Mesenteric fat pad (tissue), 1 donor: ENCODE results near the gene RERE. TPM values are rescaled to one million over a fixed set of nuclear protein-coding genes. Genes with fewer than 3 reads are reported as not detected.

Source experiments
- DNase-seq: peaks from one replicate; pipeline ENCODE4 v3.0.0-alpha.2; 2020; ENCODE audit warnings: low spot score
- long read RNA-seq: library from polyadenylated mRNA; unstranded; transcript quantifications from one replicate; pipeline ENCODE4 v2.0.0, GENCODE V29; 2020
- total RNA-seq: library from RNA; stranded (reverse); fragmentation: NEBNext Ultra II Directional; extraction: Animal tissue kit (Norgen Biotek cat#: 25700); gene quantifications from one replicate; pipeline ENCODE4 v1.2.1, GENCODE V29; 2021
- donor health status: DM: yes; HTN: yes; CAD: no.

The RERE gene
- total RNA-seq = 120 TPM
- long read RNA-seq, partial matches to known transcripts = 10 of 70 reads
- long read RNA-seq, other reads (novel, unspliced or antisense) = 60 of 70 reads

DNA sequence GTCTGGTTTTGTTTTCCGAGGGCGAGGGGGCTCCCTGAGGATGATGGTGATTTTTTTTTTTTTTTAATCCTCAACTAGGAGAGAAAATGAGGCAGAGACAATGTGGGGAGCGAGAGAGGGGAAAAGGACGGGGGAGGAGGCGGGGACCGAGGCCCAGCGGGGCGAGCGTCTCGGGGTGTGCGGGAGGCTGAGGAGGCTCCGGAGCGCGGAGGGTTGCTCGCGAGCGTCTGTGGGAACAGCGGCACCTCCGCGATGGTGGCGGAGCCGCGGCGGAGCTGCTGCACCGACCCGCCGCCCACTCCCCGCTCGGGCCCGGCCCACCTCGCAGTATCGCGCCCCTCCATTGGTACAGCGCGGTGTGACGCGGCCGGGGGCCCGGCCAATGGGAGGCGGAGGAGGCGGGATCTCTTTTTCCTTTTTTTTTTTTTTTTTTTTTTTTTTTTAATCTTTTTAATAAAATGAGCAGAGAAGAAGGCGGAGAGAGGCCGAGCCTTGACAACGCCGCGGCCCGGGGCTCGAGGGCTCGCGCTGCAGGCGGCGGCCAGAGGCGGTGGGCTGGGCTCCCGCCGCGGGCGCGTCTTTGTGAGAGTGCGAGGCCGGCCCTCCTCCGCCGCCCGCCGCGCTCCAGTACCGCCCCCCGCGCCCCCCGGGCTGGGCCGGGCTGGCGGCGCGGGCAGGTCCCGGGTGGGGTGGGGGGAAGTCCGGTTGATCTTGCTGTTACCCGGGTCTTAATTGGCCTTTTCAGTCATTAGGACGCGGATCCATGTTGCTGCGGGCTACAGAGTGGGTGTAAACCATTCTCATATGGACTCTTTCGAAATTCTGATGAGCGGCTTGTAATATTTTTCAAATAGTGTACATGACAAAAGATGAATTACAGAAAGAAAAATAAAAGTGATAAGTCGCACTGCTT lies at the start of gene RERE:
Gene RERE, minus strand, starts transcription at position 229 of the 913 bp plus-strand sequence.
- DNase-seq = peak; percentile 99

DNA sequence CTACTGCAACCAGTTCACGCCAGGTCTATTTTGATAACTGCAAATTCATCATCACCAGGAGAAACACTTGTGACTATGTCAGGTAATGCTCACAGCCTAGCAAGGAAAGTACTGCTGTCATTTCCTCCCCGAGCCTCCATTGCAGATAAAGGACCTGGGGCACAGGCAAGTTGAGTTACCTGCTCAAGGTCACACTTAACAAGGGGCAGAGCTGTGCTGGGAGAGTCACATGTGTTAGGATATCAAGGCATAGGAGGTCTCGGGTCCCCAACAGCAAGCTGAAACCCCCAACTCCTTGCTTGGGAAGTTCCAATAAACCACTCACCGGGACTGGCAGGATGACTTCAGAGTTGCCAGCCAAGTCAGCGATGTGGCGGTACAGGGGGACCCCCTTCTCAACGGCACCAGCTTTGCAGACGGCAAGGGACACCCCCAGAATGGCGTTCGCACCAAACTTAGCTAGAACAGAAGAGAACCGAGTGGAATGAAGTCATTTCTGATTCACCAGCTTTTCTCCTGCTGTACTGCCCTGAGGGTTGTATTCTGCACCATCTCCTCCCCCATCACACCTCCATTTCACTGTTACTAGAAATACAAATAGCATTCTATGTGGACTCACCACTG lies 49.5 kb upstream of the RERE start:
- DNase-seq = no peak

DNA sequence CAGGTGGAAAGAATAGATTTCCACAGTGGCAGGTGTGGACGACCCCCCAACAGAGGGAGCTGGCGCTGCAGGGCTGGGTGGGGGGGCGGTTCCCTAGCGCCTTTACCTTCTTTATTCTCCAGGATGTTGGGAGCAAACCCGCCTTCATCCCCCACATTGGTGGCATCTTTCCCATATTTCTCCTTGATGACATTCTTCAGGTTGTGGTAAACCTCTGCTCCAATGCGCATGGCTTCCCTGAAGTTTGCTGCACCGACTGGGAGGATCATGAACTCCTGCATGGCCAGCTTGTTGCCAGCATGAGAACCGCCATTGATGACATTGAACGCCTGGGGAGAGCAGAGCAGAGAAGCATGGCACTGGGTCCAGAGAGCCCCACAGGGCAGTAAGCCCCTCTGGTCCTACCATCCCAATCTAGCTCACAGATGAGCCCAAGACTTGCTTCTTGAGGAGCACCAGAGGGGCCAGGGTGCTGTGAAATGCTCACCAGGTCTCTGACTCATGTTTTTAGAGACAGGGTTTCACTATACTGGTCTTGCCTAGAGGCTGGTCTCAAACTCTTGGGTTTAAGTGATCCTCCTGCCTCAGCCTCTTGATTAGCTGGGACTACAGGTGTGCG lies 48.8 kb upstream of the RERE start:
- no peak for DNase-seq

DNA sequence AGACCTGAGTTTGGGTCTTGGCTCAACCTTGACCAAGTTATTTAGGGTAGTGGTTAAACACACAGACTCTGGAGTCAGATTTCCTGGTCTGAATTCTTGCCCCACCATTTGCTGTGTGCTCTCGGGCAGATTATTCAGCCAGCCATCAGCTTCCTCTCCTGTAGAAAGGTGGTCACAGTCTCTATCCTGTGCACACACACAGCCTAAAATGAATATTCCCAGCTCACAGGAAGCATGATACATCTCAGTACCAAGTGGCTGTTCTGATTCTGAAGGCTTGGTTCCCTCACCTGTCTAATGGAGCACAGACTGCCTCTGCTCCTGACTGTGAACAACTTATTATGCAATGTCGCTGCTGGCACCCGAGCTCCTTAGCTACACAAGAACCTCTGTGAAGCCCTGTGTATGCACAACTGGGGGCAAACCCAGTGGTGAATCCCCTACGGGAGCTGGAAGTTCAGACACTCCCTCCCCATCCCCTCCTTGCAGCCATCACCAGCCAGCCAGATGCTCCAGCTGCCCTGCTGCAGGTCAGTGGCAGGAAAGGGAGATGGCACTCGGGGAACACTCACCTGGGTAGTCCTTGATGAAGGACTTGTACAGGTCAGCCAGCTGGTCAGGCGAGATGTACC lies 47.4 kb upstream of the RERE start:
- DNase-seq = no peak

DNA sequence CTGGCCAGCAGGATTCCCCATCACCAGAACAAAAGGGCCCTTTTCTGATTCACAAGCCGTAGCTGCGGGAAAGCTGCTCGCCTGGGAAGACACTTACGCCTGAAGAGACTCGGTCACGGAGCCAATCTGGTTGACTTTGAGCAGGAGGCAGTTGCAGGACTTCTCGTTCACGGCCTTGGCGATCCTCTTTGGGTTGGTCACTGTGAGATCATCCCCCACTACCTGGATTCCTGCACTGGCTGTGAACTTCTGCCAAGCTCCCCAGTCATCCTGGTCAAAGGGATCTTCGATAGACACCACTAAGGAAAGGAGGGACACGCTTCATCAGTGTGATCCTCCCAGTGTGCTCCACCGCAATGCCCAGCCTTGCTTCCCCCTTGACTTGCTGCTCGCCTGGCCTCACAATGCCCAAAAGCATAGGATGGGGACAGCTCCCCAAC lies 46.4 kb upstream of the RERE start:
- no peak for DNase-seq

DNA sequence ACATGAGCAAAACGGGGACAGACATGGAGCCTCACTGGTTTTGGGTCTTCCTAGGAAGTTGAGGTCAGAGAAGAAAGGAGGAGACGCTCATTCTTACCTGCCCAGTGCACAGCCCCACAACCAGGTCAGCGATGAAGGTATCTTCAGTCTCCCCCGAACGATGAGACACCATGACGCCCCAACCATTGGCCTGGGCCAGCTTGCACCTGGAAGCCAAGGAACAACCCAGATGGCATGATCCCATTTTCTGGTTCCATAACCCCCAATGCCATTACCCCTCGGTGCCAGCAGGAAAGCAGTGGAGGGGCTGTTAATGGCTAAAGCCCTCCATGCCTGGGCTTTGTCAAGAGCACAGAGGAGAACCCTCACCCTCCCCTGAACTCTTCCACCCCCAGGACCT lies 45.7 kb upstream of the RERE start:
- no peak for DNase-seq

DNA sequence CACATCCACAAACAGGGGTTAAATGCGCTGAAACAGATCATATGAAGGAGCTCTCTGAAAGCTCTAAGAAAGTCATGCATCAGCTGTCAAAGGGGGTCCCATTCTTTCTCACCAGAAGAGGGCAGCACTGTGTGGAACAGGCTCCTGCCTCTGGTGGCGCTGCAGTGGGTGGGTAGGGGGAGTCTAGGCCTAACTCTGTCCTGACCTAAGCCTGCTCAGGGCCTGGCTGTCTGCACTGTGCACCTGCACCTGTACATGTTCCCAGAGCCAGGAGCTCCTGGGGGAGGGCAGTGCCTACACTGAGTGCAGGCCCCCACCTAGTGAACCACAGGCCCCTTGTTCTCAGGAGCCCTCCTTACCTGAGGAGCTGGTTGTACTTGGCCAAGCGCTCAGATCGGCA lies 45.1 kb upstream of the RERE start:
- DNase-seq = no peak

DNA sequence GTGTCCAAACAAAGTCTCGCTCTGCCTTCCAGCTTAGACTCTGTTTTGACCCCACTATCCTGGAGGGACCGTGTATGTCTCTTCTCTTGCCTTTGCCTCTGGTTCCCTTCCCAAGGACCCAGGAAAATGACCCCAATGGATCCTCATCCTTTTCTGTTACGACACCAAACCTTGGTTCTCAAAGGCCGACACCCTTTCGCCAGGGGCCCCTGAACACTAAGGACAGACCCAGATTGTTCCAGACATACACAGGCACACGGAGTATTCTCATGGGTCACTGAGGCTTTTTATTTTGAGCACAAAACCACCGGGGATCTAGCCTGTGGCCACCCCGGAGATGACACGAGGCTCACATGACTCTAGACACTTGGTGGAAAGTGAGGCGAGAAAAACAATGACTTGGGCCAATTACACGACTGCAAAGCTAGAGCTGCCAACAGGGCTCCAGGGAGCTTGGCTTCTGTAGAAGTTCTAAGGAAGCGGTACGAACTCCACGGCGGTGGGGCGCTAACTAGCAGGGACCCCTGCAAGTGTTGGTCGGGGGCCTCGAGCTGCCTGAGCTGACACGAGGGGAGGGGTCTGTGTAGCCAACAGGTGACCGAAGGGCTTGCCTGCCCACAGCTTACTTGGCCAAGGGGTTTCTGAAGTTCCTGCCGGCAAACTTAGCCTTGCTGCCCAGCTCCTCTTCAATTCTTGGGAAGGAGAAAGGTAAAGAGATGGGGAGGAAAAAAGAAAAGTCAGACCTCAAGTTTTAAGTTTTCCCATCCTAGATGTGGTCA lies 43.5 kb upstream of the RERE start:
- no peak for DNase-seq

DNA sequence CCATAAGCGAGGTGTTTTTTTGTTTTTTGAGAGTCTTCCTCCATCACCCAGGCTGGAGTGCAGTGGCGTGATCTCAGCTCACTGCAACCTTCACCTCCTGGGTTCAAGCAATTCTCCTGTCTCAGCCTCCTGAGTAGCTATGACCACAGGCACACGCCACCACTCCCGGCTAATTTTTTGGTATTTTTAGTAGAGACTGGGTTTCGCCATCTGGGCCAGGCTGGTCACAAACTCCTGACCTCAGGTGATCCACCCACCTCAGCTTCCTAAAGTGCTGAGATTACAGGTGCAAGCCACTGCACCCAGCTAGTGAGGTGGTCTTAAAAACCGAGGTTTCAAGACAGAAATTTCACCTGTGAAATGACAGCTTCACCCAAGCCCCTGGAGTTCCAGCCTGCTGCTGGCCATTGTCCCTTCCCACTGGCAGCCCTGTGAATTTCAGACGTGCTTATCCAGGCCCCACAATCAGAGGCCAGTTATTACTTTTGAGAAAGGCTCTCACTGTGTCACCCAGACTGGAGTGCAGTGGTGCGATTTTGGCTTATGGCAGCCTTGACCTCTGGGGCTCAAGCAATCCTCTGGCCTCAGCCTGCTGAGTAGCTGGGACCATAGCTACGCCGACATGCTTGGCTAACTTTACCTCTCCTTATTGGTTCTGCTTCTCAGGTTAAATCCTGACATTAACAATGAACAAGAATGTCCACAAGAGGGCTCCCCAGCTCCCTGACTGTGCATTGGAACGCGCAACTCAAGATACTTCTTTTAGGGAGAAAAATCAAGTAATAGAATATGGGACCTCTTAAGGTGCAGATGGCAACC lies 41.7 kb upstream of the RERE start:
- DNase-seq = no peak

DNA sequence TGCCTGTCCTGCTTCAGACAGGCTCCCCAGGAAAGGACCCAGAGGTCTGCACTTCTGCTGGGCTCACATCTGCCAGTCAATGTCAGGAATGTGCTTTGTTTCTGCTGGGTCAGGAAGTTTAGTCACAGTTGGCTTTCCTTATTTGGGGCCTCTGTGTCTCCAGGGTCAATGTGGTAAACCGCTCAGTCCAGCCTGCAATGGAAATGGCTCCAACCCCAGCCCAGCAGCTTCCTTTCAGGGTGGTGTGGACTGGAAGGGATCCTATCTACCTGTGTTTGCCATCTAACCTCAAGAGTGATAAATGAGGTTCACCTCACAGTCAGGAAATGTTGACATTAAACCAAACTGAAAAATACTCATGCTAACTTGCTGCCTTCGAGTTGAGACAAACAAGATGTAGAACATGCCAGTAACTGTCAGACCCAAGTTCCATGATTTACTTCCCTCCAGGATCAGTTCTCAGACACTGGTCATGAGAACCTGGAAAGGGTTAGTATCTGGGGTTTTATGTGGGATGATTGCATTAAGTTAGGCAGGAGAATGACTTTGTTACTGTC lies 40.8 kb upstream of the RERE start:
- DNase-seq = no peak

DNA sequence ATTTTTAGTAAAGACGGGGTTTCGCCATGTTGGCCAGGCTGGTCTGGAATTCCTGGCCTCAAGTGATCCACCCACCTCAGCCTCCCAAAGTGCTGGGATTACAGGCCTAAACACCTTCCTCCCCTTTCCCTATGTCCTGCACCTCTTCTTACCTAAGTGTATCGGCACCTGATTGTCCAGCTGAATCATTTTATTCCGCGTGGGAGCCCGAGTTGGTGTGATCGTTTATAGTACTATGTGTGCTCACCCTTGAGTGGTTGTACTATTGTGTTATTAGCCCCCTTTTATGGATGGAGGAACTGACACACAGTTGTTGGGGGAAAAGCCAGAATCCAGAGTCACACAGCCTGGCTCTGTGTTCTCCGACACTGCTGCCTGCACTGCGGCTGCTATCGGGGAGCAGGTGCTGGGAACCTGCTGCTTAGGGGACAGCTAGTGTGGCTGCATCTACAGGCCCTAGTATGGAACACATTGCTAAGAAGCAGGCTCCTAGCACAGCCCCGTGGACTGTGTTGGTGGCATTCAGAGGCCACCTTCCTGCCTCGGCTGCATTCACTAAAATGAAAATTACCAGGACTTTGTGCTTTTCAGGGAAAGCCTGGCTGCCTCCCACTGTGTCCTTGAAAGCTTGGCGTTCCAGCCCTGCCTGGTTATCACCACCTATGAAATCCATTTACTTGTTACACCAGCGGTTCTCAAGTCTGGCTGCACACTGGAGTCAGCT lies 39.4 kb upstream of the RERE start:
- no peak for DNase-seq

DNA sequence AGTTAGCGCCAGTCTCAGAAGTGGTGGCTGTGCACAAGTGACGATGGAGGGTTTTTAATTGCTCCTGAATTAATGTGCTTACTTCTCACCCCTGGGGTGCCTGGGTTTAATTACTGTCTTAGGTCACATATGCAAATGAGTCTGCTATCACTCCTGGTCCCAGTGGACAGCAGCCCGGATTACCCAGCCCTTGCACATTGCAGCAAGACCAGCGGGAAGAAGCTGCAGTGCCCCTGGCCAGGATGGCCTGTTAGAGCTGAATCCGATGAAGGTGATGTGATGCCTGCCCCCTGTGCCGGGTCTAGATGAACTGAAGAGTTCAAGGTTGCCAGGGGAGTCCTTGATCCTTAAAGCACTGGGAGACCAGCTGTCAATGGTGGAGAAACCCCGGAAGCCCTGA lies 36.8 kb upstream of the RERE start:
- no peak for DNase-seq

DNA sequence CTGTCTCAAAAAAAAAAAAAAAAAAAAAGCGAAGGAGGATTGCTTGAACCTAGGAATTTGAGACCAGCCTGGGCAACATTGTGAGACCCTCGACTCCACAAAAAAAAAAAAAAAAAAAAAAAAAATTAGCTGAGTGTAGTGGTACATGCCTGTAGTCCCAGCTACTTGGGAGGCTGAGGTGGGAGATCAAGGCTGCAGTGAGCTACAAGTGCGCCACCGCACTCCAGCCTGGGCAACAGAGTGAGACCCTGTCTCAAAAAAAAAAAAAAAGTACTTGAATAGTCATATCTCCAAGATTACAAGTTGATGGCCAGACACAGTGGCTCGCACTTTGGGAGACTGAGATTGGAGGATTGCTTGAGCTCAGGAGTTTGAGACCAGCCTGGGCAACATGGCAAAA lies 33.6 kb upstream of the RERE start:
- DNase-seq = no peak

DNA sequence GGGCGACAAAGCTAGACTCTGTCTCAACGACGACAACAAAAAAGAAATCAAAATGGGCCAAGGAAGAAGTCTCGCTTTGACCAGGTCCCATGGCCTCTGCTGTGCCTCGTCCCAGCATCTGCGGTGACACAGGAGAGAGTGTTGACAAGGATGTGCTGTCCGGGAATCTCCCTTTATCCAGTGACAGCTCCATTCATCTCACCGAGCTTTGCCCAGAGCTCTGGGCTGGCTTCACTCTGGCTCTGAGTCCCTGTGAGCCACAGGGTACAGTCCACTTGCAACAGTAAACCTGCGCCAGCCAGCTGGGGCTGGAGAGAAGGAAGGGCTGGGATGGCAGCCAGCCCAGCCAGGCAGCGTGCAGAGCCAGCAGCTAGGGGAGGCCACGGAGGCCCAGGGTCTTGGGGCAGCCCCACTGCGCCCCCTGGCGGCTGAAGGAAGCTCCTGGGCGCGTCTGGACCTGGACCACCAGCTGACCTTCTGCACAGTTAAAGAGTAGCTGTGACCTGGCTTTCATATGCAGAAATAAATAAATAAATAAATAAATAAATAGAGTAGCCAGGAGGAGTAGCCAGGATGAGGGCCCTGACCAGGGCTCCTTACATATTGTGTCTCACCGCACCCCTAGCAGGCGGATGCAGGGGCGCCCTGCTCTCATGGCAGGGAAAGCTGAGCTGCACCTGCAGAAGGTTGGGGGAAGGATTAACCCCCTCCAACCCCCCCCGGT lies 31.4 kb upstream of the RERE start:
- DNase-seq = peak; percentile 96

DNA sequence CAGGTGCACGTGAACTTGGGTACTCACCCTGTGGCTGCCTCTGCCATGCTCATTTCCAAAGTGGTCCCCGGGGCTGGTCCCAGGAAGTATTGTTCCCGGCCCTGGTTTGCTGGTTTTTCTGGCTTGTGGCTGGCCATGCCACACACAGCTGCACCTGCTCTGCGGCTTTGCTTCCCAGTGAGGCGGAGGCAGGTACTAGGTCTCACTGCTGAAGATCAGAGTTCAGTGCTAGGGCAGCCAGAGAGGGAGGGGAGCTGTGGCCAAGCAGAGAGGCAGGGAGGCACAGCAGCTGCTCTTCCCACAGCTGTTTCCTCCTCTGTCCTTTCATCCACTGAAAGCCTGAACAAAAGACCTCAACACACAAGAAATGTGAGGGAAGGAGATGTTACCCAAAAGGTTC lies 30.6 kb upstream of the RERE start:
- no peak for DNase-seq

DNA sequence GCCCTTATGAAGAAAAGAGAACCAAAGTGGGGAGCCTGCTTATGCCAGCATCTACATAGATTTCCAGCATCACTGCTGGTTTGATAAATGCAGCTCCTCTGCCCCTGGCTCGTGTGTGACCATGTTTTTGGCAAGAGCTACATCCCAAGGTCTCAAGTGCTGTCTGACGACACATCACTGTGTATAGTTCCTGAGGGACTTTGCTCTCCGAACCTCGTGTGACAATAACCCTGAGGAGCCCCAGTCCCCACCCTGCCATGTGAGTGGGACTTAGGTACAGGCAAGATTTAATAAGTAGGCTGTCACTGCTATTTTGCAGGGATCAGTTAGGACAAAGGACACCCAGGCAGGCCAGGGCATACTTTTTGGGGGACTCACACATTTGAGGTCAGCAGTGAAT lies 28.8 kb upstream of the RERE start:
- no peak for DNase-seq

DNA sequence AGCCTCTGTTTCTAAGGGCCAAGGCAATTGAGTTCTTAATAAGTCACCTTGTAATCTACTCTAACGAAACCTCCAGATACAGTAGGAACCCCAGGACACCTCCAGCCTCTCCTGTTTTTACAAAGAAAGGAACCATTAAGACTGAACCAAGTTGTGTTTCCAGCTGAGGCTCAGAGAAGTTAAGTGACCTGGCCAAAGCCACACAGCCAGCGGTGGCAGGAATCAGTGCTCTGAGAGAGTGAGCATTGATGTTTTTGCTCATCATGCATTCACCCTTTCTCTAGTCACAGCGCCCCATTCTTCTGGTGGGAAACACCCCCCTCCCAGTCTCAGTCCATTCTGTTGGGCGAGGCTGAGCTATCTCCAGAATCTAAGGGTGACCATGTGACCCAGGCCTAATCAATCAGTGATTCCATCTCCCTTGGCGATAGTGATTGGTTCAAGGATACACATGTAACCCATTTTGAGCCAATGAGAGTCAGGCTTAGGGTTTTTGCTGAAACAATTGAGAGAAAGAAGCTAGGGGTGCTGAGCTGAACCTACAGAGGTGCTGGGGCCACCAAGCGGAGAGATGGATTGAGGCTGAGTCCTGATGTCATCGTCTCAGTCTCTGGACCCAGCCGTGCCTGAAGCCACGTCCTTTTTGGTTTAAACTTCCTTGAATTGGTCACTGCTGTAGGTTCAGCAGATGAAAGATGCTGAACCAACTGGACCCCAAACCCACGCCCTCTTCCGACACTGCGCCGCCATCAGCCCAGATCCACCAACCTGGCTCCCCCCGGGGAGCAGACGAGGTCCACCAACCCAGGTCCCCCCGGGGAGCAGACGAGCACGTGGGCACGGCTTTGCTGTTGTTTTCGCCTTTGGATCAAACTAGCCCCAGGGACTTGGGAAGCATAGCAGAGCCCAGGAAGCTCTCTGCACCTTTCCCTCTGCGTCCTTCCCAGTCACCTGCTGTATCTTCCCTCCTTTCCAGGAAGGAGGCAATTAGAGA lies 28.0 kb upstream of the RERE start:
- DNase-seq = no peak
